H1 (cell line): ENCODE results near the gene CRYGN. TPM values are rescaled to one million over a fixed set of nuclear protein-coding genes. Genes with fewer than 3 reads are reported as not detected.

Experiments
- CHD1 ChIP-seq: IDR thresholded peaks from 2 replicates; pipeline ENCODE4 v1.6.1; 2012; ENCODE audit warnings: low read depth, low read length, improper control_type of control experiment
- GABPA ChIP-seq: IDR thresholded peaks from 2 replicates; pipeline ENCODE4 v1.6.1; 2011; ENCODE audit warnings: mild to moderate bottlenecking, low read length, moderate library complexity, borderline replicate concordance; ENCODE audit not compliant: insufficient read depth
- HDAC2 ChIP-seq, 2 experiments: fragments of 300-600 bp in 1 of 2; sonication (generic) in 1 of 2; IDR thresholded peaks; 2 replicates each; pipeline ENCODE4 v1.6.1; 2011 to 2012; ENCODE audit warnings: low read depth in 2 of 2, low read length in 2 of 2, mild to moderate bottlenecking in 2 of 2, moderate library complexity in 2 of 2, borderline replicate concordance in 1 of 2, inconsistent platforms in 1 of 2
- KDM1A ChIP-seq: fragments of 200-600, 300-600 bp; sonication (generic); IDR thresholded peaks from 2 replicates; pipeline ENCODE4 v1.7.1; 2016; ENCODE audit warnings: mild to moderate bottlenecking, low read length, borderline replicate concordance
- POU5F1 ChIP-seq: IDR thresholded peaks from 2 replicates; pipeline ENCODE4 v1.6.1; 2011; ENCODE audit warnings: low read depth, mild to moderate bottlenecking, low read length, moderate library complexity
- SP1 ChIP-seq: IDR thresholded peaks from 2 replicates; pipeline ENCODE4 v1.6.1; 2011; ENCODE audit warnings: low read depth, low read length
- TEAD4 ChIP-seq: IDR thresholded peaks from 2 replicates; pipeline ENCODE4 v1.6.1; 2012; ENCODE audit warnings: low read depth, low read length, inconsistent platforms, mixed read lengths
- USF2 ChIP-seq: IDR thresholded peaks from 2 replicates; pipeline ENCODE4 v1.6.1; 2011; ENCODE audit warnings: low read length, improper control_type of control experiment
- polyA plus RNA-seq, 7 experiments: library from polyadenylated mRNA; depleted of rRNA in 3 of 7; stranded (reverse) in 5 of 7; unstranded in 2 of 7; fragments of >200 nt in 5 of 7; fragments of 200-250 nt in 2 of 7; gene quantifications; 1 replicate in 5 of 7; 2 replicates in 1 of 7; 4 replicates in 1 of 7; pipeline versions ENCODE4 v1.2.1 to v1.2.3, GENCODE V29; 2011 to 2013; ENCODE audit warnings: missing spikeins in 2 of 7, mixed read lengths in 2 of 7
- total RNA-seq: library from RNA; stranded (reverse); fragmentation: NEBNext Ultra II Directional; extraction: Animal tissue kit (Norgen Biotek cat#: 25700); gene quantifications from 2 replicates; pipeline ENCODE4 v1.2.1, GENCODE V29; 2021
- TF ChIP-seq, protein P1 (sequence below): IDR thresholded peaks from 2 replicates; pipeline ENCODE4 v1.6.1; 2012; ENCODE audit warnings: inconsistent platforms

The CRYGN gene
- total and polyA plus RNA-seq, 2 of the 8 experiments (the other 6 are each of a cell fraction or from before 2014, with no cell fraction given): 0.98 to 1.6 TPM

- TF ChIP-seq HDAC2 (IDR thresholded peaks at IDR 0.05; ENCODE audit: borderline replicate concordance in 1 of 2, low read depth in 2 of 2, low read length in 2 of 2): no peak
- TF ChIP-seq KDM1A: no peak
- TF ChIP-seq SP1: no peak
- TF ChIP-seq, protein P1, sequence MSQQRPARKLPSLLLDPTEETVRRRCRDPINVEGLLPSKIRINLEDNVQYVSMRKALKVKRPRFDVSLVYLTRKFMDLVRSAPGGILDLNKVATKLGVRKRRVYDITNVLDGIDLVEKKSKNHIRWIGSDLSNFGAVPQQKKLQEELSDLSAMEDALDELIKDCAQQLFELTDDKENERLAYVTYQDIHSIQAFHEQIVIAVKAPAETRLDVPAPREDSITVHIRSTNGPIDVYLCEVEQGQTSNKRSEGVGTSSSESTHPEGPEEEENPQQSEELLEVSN: no peak
- TF ChIP-seq POU5F1: no peak
- TF ChIP-seq CHD1: no peak
- TF ChIP-seq GABPA: no peak
- TF ChIP-seq USF2: no peak
- TF ChIP-seq TEAD4: no peak
Measured at GRCh38 chr7:151406886-151407583, 32.9 kb downstream of the CRYGN start (continued).
